Measurements from ENCODE around the gene LSM4. TPM values are rescaled to one million over a fixed set of nuclear protein-coding genes. Genes with fewer than 3 reads are reported as not detected.

Gene LSM4
- total and polyA plus RNA-seq, 7 donors, result 89.1 to 285 (median 144) TPM

DNA sequence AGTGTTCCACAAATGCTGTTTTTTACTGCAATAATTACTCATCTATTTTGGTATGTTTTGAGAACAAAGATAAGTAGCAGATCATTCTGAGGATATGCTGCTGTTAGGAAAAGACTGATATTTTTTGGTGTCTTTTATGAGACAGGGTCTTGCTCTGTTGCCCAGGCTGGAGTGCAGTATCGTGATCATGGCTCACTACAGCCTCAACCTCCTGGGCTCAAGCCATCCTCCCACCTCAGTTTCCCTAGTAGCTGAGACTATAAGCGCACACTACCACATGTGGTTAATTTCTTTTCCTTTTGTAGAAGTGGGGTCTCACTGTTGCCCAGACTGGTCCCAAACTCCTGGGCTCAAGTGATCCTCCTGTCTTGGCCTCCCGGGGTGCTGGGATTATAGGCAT is 9.5 kb downstream of the LSM4 start:
- TF ChIP-seq, protein P1, sequence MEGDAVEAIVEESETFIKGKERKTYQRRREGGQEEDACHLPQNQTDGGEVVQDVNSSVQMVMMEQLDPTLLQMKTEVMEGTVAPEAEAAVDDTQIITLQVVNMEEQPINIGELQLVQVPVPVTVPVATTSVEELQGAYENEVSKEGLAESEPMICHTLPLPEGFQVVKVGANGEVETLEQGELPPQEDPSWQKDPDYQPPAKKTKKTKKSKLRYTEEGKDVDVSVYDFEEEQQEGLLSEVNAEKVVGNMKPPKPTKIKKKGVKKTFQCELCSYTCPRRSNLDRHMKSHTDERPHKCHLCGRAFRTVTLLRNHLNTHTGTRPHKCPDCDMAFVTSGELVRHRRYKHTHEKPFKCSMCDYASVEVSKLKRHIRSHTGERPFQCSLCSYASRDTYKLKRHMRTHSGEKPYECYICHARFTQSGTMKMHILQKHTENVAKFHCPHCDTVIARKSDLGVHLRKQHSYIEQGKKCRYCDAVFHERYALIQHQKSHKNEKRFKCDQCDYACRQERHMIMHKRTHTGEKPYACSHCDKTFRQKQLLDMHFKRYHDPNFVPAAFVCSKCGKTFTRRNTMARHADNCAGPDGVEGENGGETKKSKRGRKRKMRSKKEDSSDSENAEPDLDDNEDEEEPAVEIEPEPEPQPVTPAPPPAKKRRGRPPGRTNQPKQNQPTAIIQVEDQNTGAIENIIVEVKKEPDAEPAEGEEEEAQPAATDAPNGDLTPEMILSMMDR (IDR thresholded peaks at IDR 0.05), result no peak
- TF ChIP-seq POLR2AphosphoS5 (IDR thresholded peaks at IDR 0.05), result no peak
- no peak for TF ChIP-seq EP300 (IDR thresholded peaks at IDR 0.05)
- TF ChIP-seq POLR2A (IDR thresholded peaks at IDR 0.05), result no peak
- Histone ChIP-seq H3K4me1 (peaks cover 0 to 9% (median 0%) of the 10 kb centered on the region in 4 donors), H3K4me3 (no peak overlapping the region), H3K27me3 (no peaks in the 10 kb centered on the region), H3K9me3 (no peaks in the 10 kb centered on the region), H3K36me3 (peaks cover 0 to 53% (median 23%) of the 10 kb centered on the region in 4 donors), H3K27ac (no peak overlapping the region)
- 97 to 98% methylated on average over 3 of the region's 3 CpGs for WGBS, 2 donors
- intact Hi-C loops (cut with DNase I), result no loop called here
- no peak for DNase-seq

DNA sequence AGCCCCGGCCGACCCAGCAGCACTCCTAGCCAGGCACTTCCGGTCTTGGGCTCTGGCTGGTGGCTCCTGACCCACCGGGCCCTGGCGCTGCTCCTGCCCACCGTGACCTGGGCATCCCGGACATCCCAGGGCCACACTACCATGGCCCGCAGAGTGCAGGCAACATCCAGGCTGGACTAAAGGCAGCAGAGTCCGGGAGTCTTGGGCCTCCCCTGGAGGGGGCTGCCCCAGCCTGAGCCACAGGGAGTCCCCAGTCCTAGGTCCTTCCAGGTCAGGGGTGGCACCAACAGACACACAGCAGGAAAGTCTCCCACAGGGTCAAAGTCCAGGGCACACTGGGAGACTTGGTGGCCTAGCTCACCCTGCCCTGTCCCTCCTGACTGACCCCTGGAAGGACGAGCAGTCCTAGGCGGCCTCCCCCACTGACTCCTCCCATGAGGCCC is 10.8 kb downstream of the LSM4 start:
- no peak for DNase-seq
- peaks cover 0 to 60% (median 23%) of the 10 kb centered on the region in 4 donors for H3K36me3 ChIP-seq
- H3K4me3 ChIP-seq, result no peak overlapping the region
- no peaks in the 10 kb centered on the region for H3K9me3 ChIP-seq
- 87 to 95% methylated on average over 11 of the region's 11 CpGs for WGBS, 2 donors
- intact Hi-C loops (cut with DNase I), result no loop called here
- no peak overlapping the region for H3K27ac ChIP-seq
- H3K4me1 ChIP-seq, result peaks cover 0 to 11% (median 5%) of the 10 kb centered on the region in 4 donors
- no peak for TF ChIP-seq EP300 (IDR thresholded peaks at IDR 0.05)
- no peak for TF ChIP-seq POLR2A (IDR thresholded peaks at IDR 0.05)
- no peak for TF ChIP-seq POLR2AphosphoS5 (IDR thresholded peaks at IDR 0.05)
- TF ChIP-seq, protein P1 (IDR thresholded peaks at IDR 0.05), result no peak
- no peaks in the 10 kb centered on the region for H3K27me3 ChIP-seq

- Histone ChIP-seq H3K36me3 (peaks cover 0 to 60% (median 23%) of the 10 kb centered on the region in 4 donors), H3K4me1 (peaks cover 0 to 17% (median 8%) of the 10 kb centered on the region in 4 donors)
- TF ChIP-seq POLR2AphosphoS5 (IDR thresholded peaks at IDR 0.05) (no peak), POLR2A (IDR thresholded peaks at IDR 0.05) (no peak), EP300 (IDR thresholded peaks at IDR 0.05) (no peak)
- TF ChIP-seq, protein P1 (IDR thresholded peaks at IDR 0.05), result no peak
Observed at GRCh38 chr19:18311502-18312091, 11.3 kb downstream of the LSM4 start.

GRCh38 chr19:18310966-18311365 is 11.9 kb downstream of the LSM4 start:
- TF ChIP-seq EP300 (IDR thresholded peaks at IDR 0.05) (no peak), POLR2A (IDR thresholded peaks at IDR 0.05) (no peak), POLR2AphosphoS5 (IDR thresholded peaks at IDR 0.05) (no peak)
- TF ChIP-seq, protein P1 (IDR thresholded peaks at IDR 0.05), result no peak
- no peaks in the 10 kb centered on the region for H3K27me3 ChIP-seq
- intact Hi-C loops (cut with DNase I), result no loop called here
- no peak overlapping the region for H3K4me3 ChIP-seq
- no peak for DNase-seq
- H3K4me1 ChIP-seq, result peaks cover 0 to 23% (median 14%) of the 10 kb centered on the region in 4 donors
- no peak overlapping the region for H3K27ac ChIP-seq
- H3K9me3 ChIP-seq, result no peaks in the 10 kb centered on the region
- WGBS, 2 donors, result 57 to 84% methylated on average over 13 of the region's 13 CpGs
- H3K36me3 ChIP-seq, result peaks cover 0 to 60% (median 23%) of the 10 kb centered on the region in 4 donors

More at GRCh38 chr19:18311502-18312091, 11.3 kb downstream of the LSM4 start:
- Histone ChIP-seq H3K27me3 (no peaks in the 10 kb centered on the region), H3K4me3 (no peak overlapping the region), H3K27ac (no peak overlapping the region), H3K9me3 (no peaks in the 10 kb centered on the region)
- no peak for DNase-seq
- 72 to 88% methylated on average over 22 of the region's 22 CpGs for WGBS, 2 donors
- intact Hi-C loops (cut with DNase I), result no loop called here

Data from sigmoid colon (tissue), 7 donors.